ENCODE measurements around the gene CYSTM1.
A peak's percentile ranks its signal among the peaks of the same experiment; 100 is the strongest.

Gene CYSTM1

GRCh38 chr5:140165101-140165922, 9.7 kb upstream of the CYSTM1 start (continued):
- no peak for TF ChIP-seq ZNF518A (tag by site-specific recombination; conservative IDR thresholded peaks at IDR 0.05; ENCODE audit: low read depth)

GRCh38 chr5:140165923-140166270, 9.1 kb upstream of the CYSTM1 start:
- Histone ChIP-seq H3K27ac (ENCODE audit: extremely low read depth, low read depth, low read length) (no peak overlapping the region), H3K4me3 (ENCODE audit: low read depth, low read length) (no peak overlapping the region), H3K36me3 (ENCODE audit: control insufficient read depth in 2 of 2, insufficient read depth in 1 of 2, low read length in 2 of 2) (no peaks in the 10 kb centered on the region), H3K9me3 (ENCODE audit: control insufficient read depth, insufficient read depth, low read depth, low read length) (no peaks in the 10 kb centered on the region), H3K4me1 (ENCODE audit: control insufficient read depth, insufficient read depth, low read length) (peaks cover 9% of the 10 kb centered on the region)
- ChIA-PET POLR2A (no interaction called here), CTCF (interaction anchor here (1.0 to 1.1 kb wide), 2 partner anchors 12 to 197 kb away, joined by 3 read pairs; no protein-coding TSS in a partner anchor)
- TF ChIP-seq GLIS2 (tag by site-specific recombination; IDR thresholded peaks at IDR 0.05) (no peak), ZBTB20 (tag by site-specific recombination; IDR thresholded peaks at IDR 0.05) (peak; percentile 88)

GRCh38 chr5:140166911-140167310, 8.1 kb upstream of the CYSTM1 start:
- TF ChIP-seq ZNF529 (tag by site-specific recombination; IDR thresholded peaks at IDR 0.05; ENCODE audit: insufficient replicate concordance) (no peak), GLI2 (tag by site-specific recombination; IDR thresholded peaks at IDR 0.05; ENCODE audit: borderline replicate concordance, low read depth) (no peak)
- Histone ChIP-seq H3K4me3 (ENCODE audit: low read depth, low read length) (no peak overlapping the region), H3K27ac (ENCODE audit: extremely low read depth, low read depth, low read length) (no peak overlapping the region), H3K9me3 (ENCODE audit: control insufficient read depth, insufficient read depth, low read depth, low read length) (no peaks in the 10 kb centered on the region), H3K36me3 (ENCODE audit: control insufficient read depth in 2 of 2, insufficient read depth in 1 of 2, low read length in 2 of 2) (no peaks in the 10 kb centered on the region), H3K4me1 (ENCODE audit: control insufficient read depth, insufficient read depth, low read length) (peaks cover 9% of the 10 kb centered on the region)
- CTCF ChIA-PET, result no interaction called here
- POLR2A ChIA-PET, result no interaction called here

- H3K4me3 ChIP-seq (ENCODE audit: low read depth, low read length), result no peak overlapping the region
- H3K27ac ChIP-seq (ENCODE audit: extremely low read depth, low read depth, low read length), result no peak overlapping the region
- POLR2A ChIA-PET, result no interaction called here
- peaks cover 9% of the 10 kb centered on the region for H3K4me1 ChIP-seq (ENCODE audit: control insufficient read depth, insufficient read depth, low read length)
- no peaks in the 10 kb centered on the region for H3K36me3 ChIP-seq (ENCODE audit: control insufficient read depth in 2 of 2, insufficient read depth in 1 of 2, low read length in 2 of 2)
- CTCF ChIA-PET, result interaction anchor here (1.1 to 2.6 kb wide), 9 partner anchors 22 to 190 kb away, joined by 3 to 7 read pairs (median 5); no protein-coding TSS in a partner anchor
- TF ChIP-seq KLF1 (tag by site-specific recombination; IDR thresholded peaks at IDR 0.05), result peak; percentile 54; the same call in 1 of the 2 replicates
- TF ChIP-seq ZNF670 (tag by site-specific recombination; IDR thresholded peaks at IDR 0.05; ENCODE audit: low read depth), result no peak
- H3K9me3 ChIP-seq (ENCODE audit: control insufficient read depth, insufficient read depth, low read depth, low read length), result no peaks in the 10 kb centered on the region
Observed at GRCh38 chr5:140168371-140168770, 6.6 kb upstream of the CYSTM1 start.

GRCh38 chr5:140169410-140169809, 5.6 kb upstream of the CYSTM1 start:
- H3K4me3 ChIP-seq (ENCODE audit: low read depth, low read length), result no peak overlapping the region
- ChIA-PET CTCF (interaction anchor here (0.7 to 2.6 kb wide), 15 partner anchors 10 to 189 kb away, joined by 3 to 9 read pairs (median 4); no protein-coding TSS in a partner anchor), POLR2A (interaction anchor here (1.2 kb wide), 1 partner anchor 62 kb away, joined by 3 read pairs; no protein-coding TSS in a partner anchor)
- no peaks in the 10 kb centered on the region for H3K36me3 ChIP-seq (ENCODE audit: control insufficient read depth in 2 of 2, insufficient read depth in 1 of 2, low read length in 2 of 2)
- H3K4me1 ChIP-seq (ENCODE audit: control insufficient read depth, insufficient read depth, low read length), result peaks cover 9% of the 10 kb centered on the region
- no peak overlapping the region for H3K27ac ChIP-seq (ENCODE audit: extremely low read depth, low read depth, low read length)
- TF ChIP-seq ZNF596 (tag by site-specific recombination; IDR thresholded peaks at IDR 0.05) (no peak), ZNF202 (tag by site-specific recombination; IDR thresholded peaks at IDR 0.05; ENCODE audit: borderline replicate concordance) (no peak), PRDM10 (tag by site-specific recombination; IDR thresholded peaks at IDR 0.05) (peak; percentile 53; the same call in 1 of the 2 replicates)
- no peaks in the 10 kb centered on the region for H3K9me3 ChIP-seq (ENCODE audit: control insufficient read depth, insufficient read depth, low read depth, low read length)
